ENCODE data around the gene SMOC1. TPM values are rescaled to one million over a fixed set of nuclear protein-coding genes. Genes with fewer than 3 reads are reported as not detected.

SMOC1 gene
- polyA plus RNA-seq, 3 donors: not detected

- Histone ChIP-seq H3K79me2 (ENCODE audit: insufficient read depth, low read length) (no peaks in the 10 kb centered on the region), H2AFZ (ENCODE audit: insufficient read depth, low read depth, low read length, poor library complexity, severe bottlenecking) (no peak overlapping the region), H3K4me1 (ENCODE audit: control insufficient read depth in 1 of 2, insufficient read depth in 2 of 2, low read length in 2 of 2) (no peaks in the 10 kb centered on the region), H3K36me3 (replicated peaks in 1 of 2; ENCODE audit: control insufficient read depth in 1 of 2, insufficient read depth in 2 of 2, low read length in 2 of 2) (no peaks in the 10 kb centered on the region), H3K27ac (ENCODE audit: low read depth in 1 of 2, low read length in 2 of 2) (no peak overlapping the region), H3K9ac (ENCODE audit: insufficient read depth, low read length, poor library complexity, severe bottlenecking) (no peak overlapping the region), H3K27me3 (ENCODE audit: control insufficient read depth in 2 of 2, insufficient read depth in 2 of 2, low read length in 2 of 2) (no peaks in the 10 kb centered on the region), H3K9me3 (replicated peaks in 1 of 2; ENCODE audit: control insufficient read depth in 1 of 2, insufficient read depth in 1 of 2, low read length in 2 of 2) (no peaks in the 10 kb centered on the region), H4K20me1 (ENCODE audit: insufficient read depth, low read length) (no peaks in the 10 kb centered on the region), H3K4me2 (replicated peaks; ENCODE audit: extremely low read depth, low read length, poor library complexity, severe bottlenecking) (no peak overlapping the region), H3K4me3 (replicated peaks in 1 of 3; ENCODE audit: low read depth in 2 of 3, low read length in 3 of 3) (no peak overlapping the region)
- intact Hi-C loops (cut with micrococcal nuclease): no loop called here
- WGBS (ENCODE audit: insufficient coverage): 100% methylated on average over 3 of the region's 6 CpGs
- no peak for TF ChIP-seq CTCF (IDR thresholded peaks at IDR 0.05)
- DNase-seq: no peak
- no peak overlapping the region for H3K4me3 Mint-ChIP-seq
- H3K27me3 Mint-ChIP-seq (ENCODE audit: low read depth in 3 of 3): peaks cover 0 to 2% (median 0%) of the 10 kb centered on the region in 3 donors
- no peaks in the 10 kb centered on the region for H3K9me3 Mint-ChIP-seq
- peaks cover 9% of the 10 kb centered on the region for H3K4me1 Mint-ChIP-seq
- H3K27ac Mint-ChIP-seq: no peak overlapping the region
- no peaks in the 10 kb centered on the region for H3K36me3 Mint-ChIP-seq
These were observed 131.9 kb downstream of the SMOC1 start for GRCh38 chr14:70011098-70011497.

- Mint-ChIP-seq H3K36me3 (no peaks in the 10 kb centered on the region), H3K27me3 (ENCODE audit: low read depth in 3 of 3) (peaks cover 0 to 2% (median 0%) of the 10 kb centered on the region in 3 donors), H3K4me3 (no peak overlapping the region), H3K27ac (no peak overlapping the region), H3K4me1 (peaks cover 9% of the 10 kb centered on the region), H3K9me3 (no peaks in the 10 kb centered on the region)
- Histone ChIP-seq H3K4me3 (replicated peaks in 1 of 3; ENCODE audit: low read depth in 2 of 3, low read length in 3 of 3) (no peak overlapping the region), H3K27ac (ENCODE audit: low read depth in 1 of 2, low read length in 2 of 2) (no peak overlapping the region), H3K4me2 (replicated peaks; ENCODE audit: extremely low read depth, low read length, poor library complexity, severe bottlenecking) (no peak overlapping the region), H3K9me3 (replicated peaks in 1 of 2; ENCODE audit: control insufficient read depth in 1 of 2, insufficient read depth in 1 of 2, low read length in 2 of 2) (no peaks in the 10 kb centered on the region), H3K27me3 (ENCODE audit: control insufficient read depth in 2 of 2, insufficient read depth in 2 of 2, low read length in 2 of 2) (no peaks in the 10 kb centered on the region), H3K79me2 (ENCODE audit: insufficient read depth, low read length) (no peaks in the 10 kb centered on the region), H3K4me1 (ENCODE audit: control insufficient read depth in 1 of 2, insufficient read depth in 2 of 2, low read length in 2 of 2) (no peaks in the 10 kb centered on the region), H4K20me1 (ENCODE audit: insufficient read depth, low read length) (no peaks in the 10 kb centered on the region), H3K36me3 (replicated peaks in 1 of 2; ENCODE audit: control insufficient read depth in 1 of 2, insufficient read depth in 2 of 2, low read length in 2 of 2) (no peaks in the 10 kb centered on the region), H3K9ac (ENCODE audit: insufficient read depth, low read length, poor library complexity, severe bottlenecking) (no peak overlapping the region), H2AFZ (ENCODE audit: insufficient read depth, low read depth, low read length, poor library complexity, severe bottlenecking) (no peak overlapping the region)
- intact Hi-C loops (cut with micrococcal nuclease): no loop called here
- no peak for DNase-seq
- no peak for TF ChIP-seq CTCF (IDR thresholded peaks at IDR 0.05)
- WGBS (ENCODE audit: insufficient coverage): 96% methylated on average over 6 of the region's 7 CpGs
These were observed 132.5 kb downstream of the SMOC1 start for GRCh38 chr14:70011708-70012107.
